Fibroblast of lung (primary cell): ENCODE results near the gene KIAA1958.

Experiments
- EZH2 ChIP-seq: IDR thresholded peaks from 2 replicates; pipeline ENCODE4 v1.5.1; 2012; ENCODE audit warnings: low read length, control low read depth, mild to moderate bottlenecking; ENCODE audit errors: missing control alignments
- TF ChIP-seq, protein P1 (sequence below), 2 donors: IDR thresholded peaks in 1 of 2; conservative IDR thresholded peaks in 1 of 2; 1 replicate in 1 of 2; 2 replicates in 1 of 2; pipeline ENCODE4 v1.5.1; 2011 to 2012; ENCODE audit warnings: low read length in 2 of 2, control low read depth in 1 of 2, inconsistent platforms in 1 of 2, low read depth in 1 of 2, mild to moderate bottlenecking in 1 of 2

DNA sequence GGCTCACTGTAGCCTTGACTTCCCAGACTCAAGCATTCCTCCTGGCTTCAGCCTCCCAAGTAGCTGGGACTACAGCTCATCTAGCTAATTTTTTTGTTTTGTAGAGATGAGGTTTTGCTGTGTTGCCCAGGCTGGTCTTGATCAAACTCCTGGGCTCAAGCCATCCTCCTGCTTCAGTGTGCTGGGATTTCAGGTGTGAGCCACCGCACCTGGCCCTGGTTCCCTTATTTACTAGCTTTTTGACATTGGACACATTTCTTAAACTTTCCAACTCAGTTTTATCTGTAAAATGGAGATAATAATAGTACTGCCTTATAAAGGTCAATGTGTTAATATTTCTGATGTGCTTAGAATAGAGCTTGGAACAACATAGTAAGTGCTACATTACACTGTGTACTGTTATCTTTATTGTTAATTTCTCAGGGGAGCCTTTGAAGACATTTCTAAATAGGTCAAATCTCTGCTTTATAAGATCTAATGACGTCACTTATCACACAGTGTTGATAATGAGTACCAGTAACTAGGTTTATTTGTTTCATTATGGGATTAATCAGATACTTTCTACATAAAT, 66.7 kb downstream of the KIAA1958 start:
- TF ChIP-seq, protein P1, sequence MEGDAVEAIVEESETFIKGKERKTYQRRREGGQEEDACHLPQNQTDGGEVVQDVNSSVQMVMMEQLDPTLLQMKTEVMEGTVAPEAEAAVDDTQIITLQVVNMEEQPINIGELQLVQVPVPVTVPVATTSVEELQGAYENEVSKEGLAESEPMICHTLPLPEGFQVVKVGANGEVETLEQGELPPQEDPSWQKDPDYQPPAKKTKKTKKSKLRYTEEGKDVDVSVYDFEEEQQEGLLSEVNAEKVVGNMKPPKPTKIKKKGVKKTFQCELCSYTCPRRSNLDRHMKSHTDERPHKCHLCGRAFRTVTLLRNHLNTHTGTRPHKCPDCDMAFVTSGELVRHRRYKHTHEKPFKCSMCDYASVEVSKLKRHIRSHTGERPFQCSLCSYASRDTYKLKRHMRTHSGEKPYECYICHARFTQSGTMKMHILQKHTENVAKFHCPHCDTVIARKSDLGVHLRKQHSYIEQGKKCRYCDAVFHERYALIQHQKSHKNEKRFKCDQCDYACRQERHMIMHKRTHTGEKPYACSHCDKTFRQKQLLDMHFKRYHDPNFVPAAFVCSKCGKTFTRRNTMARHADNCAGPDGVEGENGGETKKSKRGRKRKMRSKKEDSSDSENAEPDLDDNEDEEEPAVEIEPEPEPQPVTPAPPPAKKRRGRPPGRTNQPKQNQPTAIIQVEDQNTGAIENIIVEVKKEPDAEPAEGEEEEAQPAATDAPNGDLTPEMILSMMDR (conservative IDR thresholded peaks at IDR 0.05 in 1 of 2, IDR thresholded peaks at IDR 0.05 in 1 of 2; ENCODE audit: low read depth in 1 of 2, low read length in 2 of 2), result no peak
- no peak for TF ChIP-seq EZH2
